Osteocyte (in vitro differentiated cells): Measurements from ENCODE around the gene SMURF1. TPM values are rescaled to one million over a fixed set of nuclear protein-coding genes. Genes with fewer than 3 reads are reported as not detected.

Source experiments
- DNase-seq: peaks from one replicate; pipeline ENCODE4 v3.0.0; 2021; ENCODE audit warnings: mixed read lengths; ENCODE audit not compliant: unreplicated experiment; ENCODE audit errors: extremely low spot score
- H3K27ac Mint-ChIP-seq: one replicate; pipeline ENCODE4 v1.8.0; 2021; ENCODE audit warnings: mild to moderate bottlenecking, mixed read lengths; ENCODE audit not compliant: unreplicated experiment
- H3K27me3 Mint-ChIP-seq: one replicate; pipeline ENCODE4 v1.8.0; 2021; ENCODE audit warnings: mixed read lengths; ENCODE audit not compliant: unreplicated experiment
- H3K36me3 Mint-ChIP-seq: one replicate; pipeline ENCODE4 v1.8.0; 2021; ENCODE audit warnings: mixed read lengths; ENCODE audit not compliant: unreplicated experiment
- H3K4me1 Mint-ChIP-seq: one replicate; pipeline ENCODE4 v1.8.0; 2021; ENCODE audit warnings: mixed read lengths; ENCODE audit not compliant: unreplicated experiment
- H3K4me3 Mint-ChIP-seq: one replicate; pipeline ENCODE4 v1.8.0; 2021; ENCODE audit warnings: mild to moderate bottlenecking, moderate library complexity, mixed read lengths; ENCODE audit not compliant: unreplicated experiment
- H3K9me3 Mint-ChIP-seq: one replicate; pipeline ENCODE4 v1.8.0; 2021; ENCODE audit warnings: mixed read lengths; ENCODE audit not compliant: unreplicated experiment
- total RNA-seq: library from RNA; stranded (reverse); gene quantifications from 2 replicates; pipeline ENCODE4 v1.2.1, GENCODE V29; 2021
- TF ChIP-seq, protein P1 (sequence below): fragments of 200-600 bp; sonication (generic); IDR thresholded peaks from 2 replicates; pipeline ENCODE4 v1.5.0; 2021; ENCODE audit warnings: antibody characterized with exemption, mild to moderate bottlenecking, moderate library complexity

The SMURF1 gene
- total RNA-seq, 1 donor from 2014 or later = 24.1 TPM

DNA sequence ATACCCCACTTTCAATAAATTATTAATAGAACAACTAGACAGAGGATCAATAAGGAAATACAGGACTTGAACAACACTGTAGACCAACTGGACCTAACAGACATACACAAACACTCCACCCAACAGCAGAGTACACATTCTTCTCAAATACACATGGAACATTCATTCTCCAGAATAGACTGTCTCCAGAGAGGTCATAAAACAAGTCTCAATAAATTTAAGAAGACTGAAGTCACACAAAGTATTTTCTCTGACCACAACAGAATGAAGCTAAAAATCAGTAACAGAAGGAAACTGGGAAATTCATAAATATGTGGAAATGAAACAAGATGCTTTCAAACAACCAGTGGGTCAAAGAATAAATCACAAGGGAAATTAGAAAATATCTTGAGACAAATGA lies 119.8 kb downstream of the SMURF1 start:
- H3K9me3 Mint-ChIP-seq = no peaks in the 10 kb centered on the region

GRCh38 chr7:99021941-99022560 lies 121.9 kb downstream of the SMURF1 start:
- Mint-ChIP-seq H3K9me3 (no peaks in the 10 kb centered on the region), H3K36me3 (peaks cover 26% of the 10 kb centered on the region), H3K4me1 (peaks cover 51% of the 10 kb centered on the region), H3K4me3 (no peak overlapping the region), H3K27me3 (no peaks in the 10 kb centered on the region), H3K27ac (peak overlapping the region; percentile 83)
- no peak for DNase-seq
- TF ChIP-seq, protein P1, sequence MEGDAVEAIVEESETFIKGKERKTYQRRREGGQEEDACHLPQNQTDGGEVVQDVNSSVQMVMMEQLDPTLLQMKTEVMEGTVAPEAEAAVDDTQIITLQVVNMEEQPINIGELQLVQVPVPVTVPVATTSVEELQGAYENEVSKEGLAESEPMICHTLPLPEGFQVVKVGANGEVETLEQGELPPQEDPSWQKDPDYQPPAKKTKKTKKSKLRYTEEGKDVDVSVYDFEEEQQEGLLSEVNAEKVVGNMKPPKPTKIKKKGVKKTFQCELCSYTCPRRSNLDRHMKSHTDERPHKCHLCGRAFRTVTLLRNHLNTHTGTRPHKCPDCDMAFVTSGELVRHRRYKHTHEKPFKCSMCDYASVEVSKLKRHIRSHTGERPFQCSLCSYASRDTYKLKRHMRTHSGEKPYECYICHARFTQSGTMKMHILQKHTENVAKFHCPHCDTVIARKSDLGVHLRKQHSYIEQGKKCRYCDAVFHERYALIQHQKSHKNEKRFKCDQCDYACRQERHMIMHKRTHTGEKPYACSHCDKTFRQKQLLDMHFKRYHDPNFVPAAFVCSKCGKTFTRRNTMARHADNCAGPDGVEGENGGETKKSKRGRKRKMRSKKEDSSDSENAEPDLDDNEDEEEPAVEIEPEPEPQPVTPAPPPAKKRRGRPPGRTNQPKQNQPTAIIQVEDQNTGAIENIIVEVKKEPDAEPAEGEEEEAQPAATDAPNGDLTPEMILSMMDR = no peak

More for the DNA sequence above, 119.8 kb downstream of the SMURF1 start:
- TF ChIP-seq, protein P1 = no peak
- no peak for DNase-seq
- peaks cover 62% of the 10 kb centered on the region for H3K4me1 Mint-ChIP-seq
- H3K27ac Mint-ChIP-seq = peak overlapping the region; percentile 78
- H3K4me3 Mint-ChIP-seq = peak overlapping the region; percentile 28
- peaks cover 36% of the 10 kb centered on the region for H3K36me3 Mint-ChIP-seq
- no peaks in the 10 kb centered on the region for H3K27me3 Mint-ChIP-seq

DNA sequence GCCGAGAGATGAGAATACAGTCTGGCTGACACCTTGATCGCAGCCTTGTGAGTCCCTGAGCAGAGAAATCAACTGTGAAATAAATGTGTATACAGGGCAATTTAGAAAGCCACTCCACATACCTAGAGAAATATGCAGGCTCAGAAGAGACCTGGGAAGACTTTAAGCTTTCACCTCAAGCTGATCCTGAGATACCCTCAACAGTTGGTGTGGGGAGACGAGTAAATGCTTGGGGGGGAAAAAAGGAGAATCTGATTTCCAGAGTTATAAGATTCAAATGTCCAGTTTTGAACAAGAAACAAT lies 123.5 kb downstream of the SMURF1 start:
- Mint-ChIP-seq H3K9me3 (peaks cover 4% of the 10 kb centered on the region), H3K27ac (no peak overlapping the region), H3K36me3 (peaks cover 37% of the 10 kb centered on the region), H3K4me3 (no peak overlapping the region), H3K27me3 (no peaks in the 10 kb centered on the region), H3K4me1 (peaks cover 42% of the 10 kb centered on the region)
- TF ChIP-seq, protein P1 = no peak
- DNase-seq = no peak

DNA sequence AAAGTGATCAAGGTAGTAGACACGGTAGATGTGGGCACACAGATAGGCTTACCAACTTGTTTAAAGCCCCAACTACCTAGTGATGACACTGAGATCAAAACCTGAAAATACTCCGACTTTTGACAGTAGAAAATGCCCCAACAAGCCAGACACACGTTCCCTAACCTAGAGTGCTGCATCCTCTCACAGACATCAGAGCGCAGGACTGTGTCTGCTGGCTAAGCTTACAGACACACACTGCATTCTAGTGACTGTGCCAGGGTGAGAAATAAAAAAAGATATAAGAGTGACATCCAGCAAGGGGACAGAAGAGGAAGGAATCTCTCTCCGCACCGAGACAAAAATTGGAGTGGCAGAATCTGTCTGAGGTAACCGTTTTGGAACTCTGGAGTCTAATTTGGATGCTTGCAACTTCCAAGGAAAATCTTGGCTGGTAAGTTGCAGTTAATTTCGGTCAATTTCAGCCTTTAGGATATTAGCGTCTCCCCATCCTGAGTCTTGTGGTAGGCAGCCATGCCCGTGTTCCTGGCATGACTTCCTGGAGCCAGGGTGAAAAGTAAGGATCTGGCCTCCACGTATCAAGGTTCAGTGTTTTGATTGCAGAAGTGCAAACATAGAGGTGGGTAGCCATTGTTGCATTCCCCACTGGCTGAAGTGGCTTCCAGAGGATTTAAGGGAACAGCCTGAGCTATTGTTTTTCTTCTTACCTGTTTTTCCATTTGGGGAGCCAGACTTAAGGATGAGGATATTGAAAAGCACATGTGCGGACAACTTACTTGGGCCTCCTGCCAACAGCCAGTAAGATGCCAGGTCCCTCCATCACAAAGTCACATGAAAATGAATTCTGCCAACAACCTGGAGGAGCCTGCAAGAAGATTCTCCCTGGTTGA lies 124.1 kb downstream of the SMURF1 start:
- TF ChIP-seq, protein P1 = no peak
- Mint-ChIP-seq H3K9me3 (peaks cover 4% of the 10 kb centered on the region), H3K27me3 (no peaks in the 10 kb centered on the region), H3K4me1 (peaks cover 37% of the 10 kb centered on the region), H3K4me3 (no peak overlapping the region), H3K36me3 (peaks cover 42% of the 10 kb centered on the region), H3K27ac (no peak overlapping the region)
- DNase-seq = peak; percentile 23

GRCh38 chr7:99016196-99016595 lies 127.7 kb downstream of the SMURF1 start:
- peaks cover 4% of the 10 kb centered on the region for H3K4me1 Mint-ChIP-seq
- no peak overlapping the region for H3K27ac Mint-ChIP-seq
- peaks cover 4% of the 10 kb centered on the region for H3K9me3 Mint-ChIP-seq
- DNase-seq = no peak
- peaks cover 70% of the 10 kb centered on the region for H3K36me3 Mint-ChIP-seq
- H3K27me3 Mint-ChIP-seq = no peaks in the 10 kb centered on the region
- H3K4me3 Mint-ChIP-seq = no peak overlapping the region
- TF ChIP-seq, protein P1 = no peak
